ENCODE data around the gene FMO1.
"Not testable (repeated sequence)": the region's sequence is repeated elsewhere in the genome, so short reads cannot be mapped to it uniquely, and the experiment has no call there.

FMO1 gene

DNA sequence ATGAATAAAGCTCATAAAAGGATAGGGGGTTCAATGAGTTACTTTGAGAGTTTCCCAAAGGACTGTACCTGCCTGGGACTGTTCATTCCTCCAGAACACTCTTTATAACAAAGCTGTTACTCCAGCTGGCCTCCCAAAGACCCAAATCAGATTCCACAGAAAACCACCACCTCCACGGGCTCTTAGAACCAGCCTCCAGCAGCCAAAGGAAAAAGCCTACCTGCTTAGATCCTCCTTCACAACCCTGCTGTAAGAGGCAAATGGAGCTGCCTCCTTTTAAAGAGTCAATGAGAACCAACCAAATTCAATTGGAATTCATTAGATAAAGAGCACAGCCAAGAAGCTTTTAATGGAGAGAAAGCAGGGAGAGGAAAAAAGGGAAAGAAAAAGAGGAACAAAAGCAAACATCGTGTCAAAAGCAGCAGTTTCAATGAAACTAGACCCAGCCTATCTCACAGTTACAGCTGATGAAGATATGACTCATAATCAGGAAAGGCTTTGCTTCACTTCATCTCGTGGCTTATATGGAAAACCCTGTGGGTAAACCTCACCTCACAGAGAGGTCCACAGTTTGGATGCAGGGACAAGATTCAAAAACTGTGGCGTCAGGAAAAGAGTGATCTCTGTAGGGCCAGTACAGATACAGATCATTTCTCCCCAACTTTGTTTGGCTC lies 37.9 kb downstream of the FMO1 start:
- peak; percentile 3 for DNase-seq

DNA sequence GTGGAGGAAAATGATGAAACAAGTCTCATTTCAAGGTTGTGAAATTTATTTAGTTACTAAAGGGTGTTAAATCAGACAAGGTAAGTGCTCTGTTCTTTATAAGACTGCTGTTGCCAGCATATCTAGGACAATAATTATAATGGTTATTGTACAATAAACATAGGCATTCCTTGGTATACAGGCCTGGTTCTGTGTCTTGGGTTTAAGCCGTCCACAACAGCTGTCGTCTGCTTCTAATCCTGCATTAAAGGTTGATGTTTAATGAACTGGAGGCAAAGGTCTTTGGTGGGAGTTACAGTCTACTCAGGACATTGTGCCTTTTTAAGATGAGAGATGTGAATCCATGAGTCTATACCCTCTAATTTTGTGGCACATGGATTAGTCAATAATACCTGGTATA lies 42.3 kb downstream of the FMO1 start:
- DNase-seq: no peak

DNA sequence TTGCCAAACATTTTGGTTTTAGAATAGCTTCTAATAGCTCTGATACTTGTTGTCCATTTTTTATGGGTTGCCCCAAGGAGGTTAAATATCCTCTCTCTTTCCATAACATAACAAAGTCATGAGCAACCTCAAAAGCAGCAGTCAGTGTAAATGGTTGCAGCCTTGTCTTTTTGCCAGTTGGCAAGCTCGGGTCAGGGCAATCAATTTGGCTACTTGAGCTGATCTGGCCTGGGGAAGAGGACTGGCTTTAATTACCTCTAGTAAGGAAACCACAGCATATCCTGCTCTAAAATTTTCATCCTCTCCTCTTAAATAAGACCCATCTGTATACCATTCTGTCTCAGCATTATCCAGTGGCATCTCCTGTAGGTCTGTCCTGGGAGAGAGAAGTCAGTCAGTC lies 44.5 kb downstream of the FMO1 start:
- no peak for DNase-seq

DNA sequence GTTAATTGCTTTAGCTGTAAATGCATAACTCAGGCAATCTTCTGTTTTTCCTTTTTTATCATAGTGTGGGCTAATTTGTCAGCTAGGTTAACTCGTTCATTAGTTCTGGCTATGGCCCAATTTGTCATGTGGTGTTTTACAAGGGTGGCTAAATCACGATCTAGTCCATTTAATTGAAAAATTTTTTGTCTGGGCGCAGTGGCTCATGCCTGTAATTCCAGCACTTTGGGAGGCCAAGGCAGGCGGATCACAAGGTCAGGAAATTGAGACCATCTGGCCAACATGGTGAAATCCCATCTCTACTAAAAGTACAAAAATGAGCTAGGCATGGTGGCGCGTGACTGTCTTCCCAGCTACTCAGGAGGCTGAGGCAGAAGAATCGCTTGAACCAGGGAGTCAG lies 47.1 kb downstream of the FMO1 start:
- not testable (repeated sequence) for DNase-seq

DNA sequence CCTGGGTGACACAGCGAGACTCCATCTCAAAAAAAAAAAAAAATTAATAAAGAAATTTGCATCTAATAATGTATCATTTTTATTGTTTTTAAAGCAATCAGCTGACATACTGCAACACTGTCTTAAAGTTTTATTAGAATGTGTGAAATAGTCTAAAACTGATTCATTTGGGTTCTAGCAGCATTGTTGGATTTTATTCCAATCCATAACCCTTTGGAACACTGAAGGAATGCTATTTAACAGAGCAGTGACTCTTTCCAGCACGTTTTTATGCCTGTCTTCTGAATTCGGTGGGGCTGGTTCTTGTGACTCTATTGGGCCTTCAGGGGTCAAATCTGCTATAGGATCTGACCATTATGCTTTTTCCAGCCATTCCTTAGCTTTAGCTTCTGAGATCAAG lies 47.5 kb downstream of the FMO1 start:
- no peak for DNase-seq

DNA sequence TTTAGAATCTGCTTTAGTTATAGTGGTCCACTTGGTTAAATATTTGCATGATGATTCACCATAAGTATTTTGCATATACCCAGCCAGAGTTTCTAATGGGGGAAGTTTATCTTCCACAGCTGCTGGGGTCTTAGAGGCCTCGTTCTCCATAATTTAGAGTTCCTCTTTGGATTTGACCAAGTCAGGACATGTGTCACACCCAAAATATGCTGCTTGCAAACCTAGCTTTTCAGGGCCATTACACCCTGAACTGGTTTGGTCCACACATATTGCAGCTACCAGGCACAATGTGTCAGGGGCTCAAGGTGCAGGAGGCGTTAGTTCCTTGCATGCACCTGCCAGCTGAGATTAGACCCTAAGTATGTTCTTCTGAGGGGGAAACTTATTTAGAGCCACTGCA lies 48.6 kb downstream of the FMO1 start:
- DNase-seq: no peak

DNA sequence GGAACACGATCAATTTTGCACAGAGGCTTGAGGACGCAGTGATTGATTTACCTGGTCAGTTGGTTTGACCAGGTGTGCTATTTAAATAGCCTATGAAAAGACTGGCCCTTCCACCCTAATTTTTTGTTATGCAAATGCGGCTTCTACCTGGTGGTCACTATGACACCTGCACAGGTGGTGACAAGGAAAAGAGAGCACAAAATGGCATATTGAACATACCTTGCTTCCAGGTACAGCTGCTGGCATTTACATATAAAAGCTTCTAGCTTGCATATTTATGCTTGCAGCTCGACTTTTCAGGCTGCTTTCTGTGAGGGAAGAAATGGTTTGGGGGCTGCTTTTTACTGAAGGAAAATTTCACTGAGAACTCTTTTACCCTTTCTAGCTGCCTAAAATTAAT lies 50.4 kb downstream of the FMO1 start:
- no peak for DNase-seq

DNA sequence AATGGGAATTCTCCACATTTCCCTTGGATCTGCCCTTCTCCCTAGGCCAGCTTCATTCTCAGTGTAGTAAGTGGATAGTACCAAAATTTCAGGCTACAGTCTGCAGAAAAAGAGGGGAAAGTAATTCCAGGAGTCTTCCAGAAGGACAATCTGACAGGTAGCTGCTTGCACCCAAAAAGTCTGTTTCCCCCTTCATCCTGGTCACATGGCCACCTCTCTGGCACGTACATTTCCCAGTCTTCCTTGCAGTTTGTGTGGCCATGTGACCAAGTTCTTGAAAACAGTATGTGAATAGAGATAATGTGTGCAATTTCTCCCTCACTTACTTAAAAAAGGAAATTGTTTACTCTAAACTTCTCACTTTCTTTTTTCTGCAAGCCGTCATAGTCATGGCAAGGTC lies 51.0 kb downstream of the FMO1 start:
- DNase-seq: no peak

DNA sequence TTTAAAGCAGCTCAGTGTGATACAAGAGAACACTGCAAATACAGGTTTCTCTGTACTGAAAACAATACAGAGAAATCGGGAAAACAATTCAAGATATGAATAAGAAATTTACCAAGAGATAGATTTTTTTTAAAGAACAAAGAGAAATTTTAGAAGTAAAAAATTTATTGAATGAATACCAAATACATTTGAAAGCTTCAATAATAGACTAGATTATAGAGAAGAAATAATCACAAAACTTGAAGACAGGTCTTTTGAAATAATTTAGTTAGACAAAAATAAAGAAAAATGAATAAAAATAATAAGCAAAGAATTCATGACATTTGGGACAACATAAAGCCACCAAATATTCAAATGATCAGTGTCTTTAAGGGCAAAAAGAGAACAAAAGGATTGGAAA lies 52.1 kb downstream of the FMO1 start:
- no peak for DNase-seq

DNA sequence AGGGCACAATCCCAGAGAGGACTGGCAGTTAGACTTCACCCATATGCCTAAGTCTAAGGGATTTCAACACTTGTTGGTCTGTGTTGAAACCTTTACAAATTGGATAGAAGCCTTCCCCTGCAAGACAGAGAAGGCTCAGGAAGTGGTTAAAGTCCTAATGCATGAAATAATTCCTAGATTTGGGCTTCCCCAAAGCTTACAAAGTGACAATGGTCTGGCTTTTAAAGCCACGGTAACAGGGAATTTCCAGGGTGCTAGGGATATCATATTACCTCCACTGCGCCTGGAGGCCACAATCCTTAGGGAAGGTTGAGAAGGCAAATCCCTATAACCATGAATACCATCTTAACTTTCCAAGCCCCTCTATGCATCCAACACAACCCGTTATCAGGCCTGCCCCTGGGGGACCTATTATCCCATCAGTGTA lies 62.4 kb downstream of the FMO1 start:
- DNase-seq: no peak

DNA sequence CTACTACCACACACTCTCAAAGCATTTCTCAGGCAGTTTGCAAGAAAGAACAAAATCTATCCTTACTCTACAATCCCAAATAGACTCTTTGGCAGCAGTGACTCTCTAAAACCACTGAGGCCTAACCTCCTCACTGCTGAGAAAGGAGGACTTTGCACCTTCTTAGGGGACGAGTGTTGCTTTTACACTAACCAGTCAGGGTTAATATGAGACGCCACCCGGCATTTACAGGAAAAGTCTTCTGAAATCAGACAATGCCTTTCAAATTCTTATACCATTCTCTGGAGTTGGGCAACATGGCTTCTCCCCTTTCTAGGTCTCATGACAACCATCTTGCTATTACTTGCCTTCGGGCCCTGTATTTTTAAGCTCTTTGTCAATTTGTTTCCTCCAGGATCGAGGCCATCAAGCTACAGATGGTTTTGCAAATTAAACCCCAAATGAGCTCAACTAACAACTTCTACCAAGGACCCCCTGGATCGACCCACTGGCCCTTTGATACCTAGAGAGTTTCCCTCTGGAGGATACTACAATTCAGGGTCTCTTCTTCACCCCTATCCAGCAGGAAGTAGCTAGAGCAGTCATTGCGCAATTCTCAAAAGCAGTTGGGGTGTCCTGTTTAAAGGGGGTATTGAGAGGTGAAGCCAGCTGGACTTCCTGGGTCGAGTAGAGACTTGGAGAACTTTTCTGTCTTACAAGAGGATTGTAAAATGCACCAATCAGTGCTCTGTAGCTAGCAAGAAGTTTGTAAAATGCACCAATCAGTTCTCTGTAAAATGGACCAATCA lies 63.7 kb downstream of the FMO1 start:
- DNase-seq: no peak

DNA sequence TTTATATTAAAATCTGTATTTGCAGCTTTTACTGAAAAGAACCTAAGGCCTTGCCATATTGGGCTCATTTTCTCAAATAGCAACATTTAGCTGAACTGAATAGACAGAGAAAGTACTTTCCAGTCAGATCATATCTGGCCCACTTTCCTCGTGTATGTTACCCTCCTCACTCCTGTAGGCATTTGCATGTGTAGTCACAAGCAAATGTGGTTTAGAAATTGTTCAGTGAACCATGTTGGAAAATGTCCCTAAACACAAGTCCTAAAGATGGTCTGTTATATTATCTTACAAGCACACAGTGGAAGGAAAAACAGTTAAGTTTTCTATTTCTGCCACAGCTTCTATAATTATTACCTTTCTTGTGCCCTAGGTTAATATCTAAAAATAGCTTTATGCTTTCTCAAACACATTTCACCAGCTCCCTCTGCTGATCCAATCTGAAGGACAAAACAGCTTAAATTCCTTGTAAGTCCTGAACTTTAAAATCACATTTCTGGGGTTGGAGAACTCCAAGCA lies 65.1 kb downstream of the FMO1 start:
- DNase-seq: no peak

DNA sequence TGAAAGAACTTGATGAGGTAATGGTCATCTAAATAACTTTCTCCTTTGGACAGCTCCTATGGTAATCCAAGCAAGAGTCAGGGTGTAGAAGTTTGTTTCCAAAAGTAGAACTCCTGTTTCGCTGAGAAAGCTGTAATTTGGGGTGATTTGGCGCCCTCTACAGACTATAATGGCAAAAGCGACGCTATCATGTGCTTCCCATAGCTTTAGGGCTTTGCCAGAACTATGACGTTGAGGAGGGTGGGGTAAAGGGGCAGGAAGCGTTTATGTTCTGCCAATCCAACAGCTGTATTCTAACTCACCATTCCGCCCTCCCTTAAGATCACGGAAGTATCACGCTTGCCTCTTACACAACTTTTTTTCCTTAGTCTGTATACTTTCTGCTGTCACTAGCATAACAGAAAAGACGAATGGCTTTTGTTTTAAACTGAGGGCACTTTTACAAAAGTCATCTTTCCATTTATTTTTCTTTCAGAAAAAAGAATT lies 65.6 kb downstream of the FMO1 start, which contains the start of gene FMO4:
Gene FMO4, plus strand, starts transcription at position 349 of the 486 bp plus-strand sequence. CDS start 5,643 bp downstream, outside the sequence.
- DNase-seq: peak; percentile 94

DNA sequence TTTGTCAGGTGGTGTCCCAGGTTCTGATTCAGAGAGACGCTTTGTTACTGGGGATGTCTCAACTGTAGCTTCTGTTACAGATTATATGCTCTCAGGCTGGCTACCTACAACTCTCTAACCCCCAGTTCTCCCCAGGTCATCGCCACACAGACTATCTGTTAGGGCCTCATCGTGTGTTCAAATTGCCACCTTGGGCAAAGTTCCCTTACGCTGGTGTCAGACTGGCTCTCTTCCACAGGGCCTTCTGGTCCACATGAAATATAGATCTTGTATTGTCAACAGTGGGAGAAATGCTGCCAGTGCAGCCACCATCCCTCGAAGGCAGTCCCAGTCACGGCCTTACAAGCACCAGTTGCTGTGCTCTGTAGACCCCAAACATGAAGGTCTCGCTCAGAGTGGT lies 81.0 kb downstream of the FMO1 start:
- DNase-seq: no peak

DNA sequence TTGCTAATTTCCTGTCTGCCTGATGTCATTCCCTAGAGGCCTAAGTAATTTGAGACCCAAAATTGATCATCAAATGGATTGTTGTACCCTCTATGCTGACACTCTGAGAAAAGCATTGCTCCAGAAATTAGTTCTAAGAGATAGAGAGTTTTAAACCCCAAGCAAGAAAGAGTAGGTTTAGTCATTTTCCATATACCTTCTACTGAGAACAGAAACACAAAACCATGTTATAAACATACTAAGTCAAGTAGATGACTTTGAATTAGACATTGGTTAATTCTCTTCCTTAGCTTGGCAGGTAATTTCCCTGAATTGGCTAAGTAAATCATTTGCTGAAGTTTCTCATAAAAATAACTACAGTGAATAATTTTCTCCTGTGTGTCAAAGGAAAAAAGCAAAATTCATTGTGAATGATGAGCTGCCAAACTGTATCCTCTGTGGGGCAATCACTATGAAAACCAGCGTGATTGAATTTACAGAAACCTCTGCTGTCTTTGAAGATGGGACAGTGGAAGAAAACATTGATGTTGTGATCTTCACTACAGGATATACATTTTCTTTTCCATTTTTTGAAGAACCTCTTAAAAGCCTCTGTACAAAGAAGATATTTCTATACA lies 85.8 kb downstream of the FMO1 start:
- no peak for DNase-seq
